Measurements from ENCODE around the gene PNMA6E.

PNMA6E gene

GRCh38 chrX:153434801-153435200, 33.7 kb upstream of the PNMA6E start:
- DNase-seq = no peak

- no peak for DNase-seq
Observed at GRCh38 chrX:153433781-153434285, 32.7 kb upstream of the PNMA6E start.

DNA sequence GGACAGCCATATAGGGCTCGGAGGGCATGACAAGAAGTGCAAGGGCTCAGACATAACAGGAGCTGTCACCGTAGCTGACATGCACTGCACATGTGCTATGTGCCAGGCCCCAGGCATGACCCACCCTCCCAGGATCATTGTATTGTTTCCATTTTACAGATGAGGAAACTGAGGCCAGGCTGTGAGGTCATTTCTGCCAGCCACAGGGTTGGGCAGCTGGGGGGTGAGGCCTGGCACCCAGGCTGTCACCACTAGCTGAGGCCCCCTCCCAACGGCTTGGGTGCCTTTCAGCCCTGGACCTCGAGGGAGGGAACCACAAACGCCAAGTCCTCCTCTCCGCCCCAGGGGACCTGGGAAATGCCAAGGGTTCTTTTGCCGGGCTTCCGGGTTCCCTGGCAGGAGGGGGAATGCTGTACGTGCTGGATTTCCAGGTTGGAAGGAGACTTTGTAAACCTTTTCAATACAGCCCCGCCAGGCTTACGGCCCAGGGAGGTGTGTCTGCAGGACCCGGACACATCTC, 32.1 kb upstream of the PNMA6E start:
- DNase-seq = no peak

- DNase-seq = no peak
Observed at GRCh38 chrX:153430796-153431195, 29.6 kb upstream of the PNMA6E start.

DNA sequence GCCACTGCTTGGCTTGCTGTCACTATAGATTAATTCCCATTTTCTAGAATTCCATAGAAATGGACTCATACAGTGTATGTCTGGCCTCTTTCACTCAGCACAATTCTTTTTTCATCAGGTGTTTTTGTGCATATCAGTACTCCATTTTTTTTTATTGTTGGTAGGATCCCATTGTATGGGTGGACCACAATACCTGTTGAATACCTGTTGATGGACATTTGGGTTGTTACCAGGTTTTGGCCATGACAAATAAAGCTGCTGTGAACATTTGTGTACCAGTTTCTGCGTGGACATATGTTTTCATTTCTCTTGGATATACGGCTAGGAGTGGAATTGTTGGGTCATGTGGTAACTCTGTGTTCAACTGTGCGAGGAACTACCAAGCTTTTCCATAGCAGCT, 25.1 kb upstream of the PNMA6E start:
- no peak for DNase-seq

DNA sequence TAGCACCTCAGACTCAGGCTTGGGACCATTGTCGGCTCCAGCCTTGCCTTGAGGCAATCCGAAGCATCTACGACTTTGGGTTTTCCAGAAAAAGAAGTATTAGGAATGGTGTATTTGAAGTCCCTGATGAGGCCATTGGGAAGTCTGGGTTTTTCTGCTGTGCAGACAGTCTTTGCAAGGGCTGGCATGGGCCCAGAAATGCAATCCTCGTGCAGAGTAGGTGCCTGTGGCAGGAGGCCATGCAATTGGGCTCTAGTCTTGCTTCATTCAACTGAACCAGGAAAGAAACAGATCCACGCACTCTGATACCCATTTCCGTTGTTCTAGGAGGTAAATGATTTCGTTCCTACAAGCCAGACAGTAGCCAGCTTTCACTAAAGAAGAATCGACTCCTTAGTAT, 22.5 kb upstream of the PNMA6E start:
- DNase-seq = no peak

DNA sequence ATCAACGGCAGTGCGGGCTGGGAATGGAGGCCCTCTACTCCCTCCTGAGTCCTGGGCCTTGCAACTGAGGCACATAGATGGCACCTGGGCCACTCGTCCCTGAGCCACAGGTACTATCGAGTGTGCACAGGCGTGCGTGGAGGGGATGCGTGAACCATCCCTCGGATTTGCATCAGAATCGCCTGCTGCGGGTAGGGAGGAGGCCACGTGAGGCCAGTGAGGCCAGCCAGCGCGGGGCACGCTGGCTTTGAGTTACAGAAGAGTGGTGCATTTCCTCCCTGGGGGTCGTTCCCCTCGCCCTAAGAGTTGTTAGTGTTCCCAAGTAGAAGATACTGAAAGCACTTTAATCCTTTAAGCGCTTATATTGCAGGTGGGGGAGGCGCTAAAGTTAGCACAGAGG, 20.7 kb upstream of the PNMA6E start:
- no peak for DNase-seq

- no peak for DNase-seq
Observed at GRCh38 chrX:153420851-153421599, 19.9 kb upstream of the PNMA6E start.

DNA sequence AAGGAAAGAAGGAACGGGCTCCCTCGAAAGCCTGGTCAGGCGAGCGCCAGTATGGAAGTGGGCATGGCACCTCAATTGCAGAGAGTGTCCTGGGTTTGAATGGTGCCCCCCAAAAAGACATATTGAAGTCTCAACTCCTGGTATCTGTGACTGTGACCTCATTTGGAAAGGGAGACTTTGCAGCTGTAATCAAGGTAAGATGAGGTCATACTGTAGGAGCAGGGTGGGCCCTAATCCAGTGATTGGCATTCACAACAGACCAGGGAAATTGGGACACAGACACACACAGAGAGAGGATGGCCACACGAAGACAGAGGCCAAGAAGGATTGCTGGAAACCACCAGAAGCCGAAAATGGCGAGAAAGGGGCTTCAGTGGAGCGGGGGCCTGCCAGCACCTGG, 16.5 kb upstream of the PNMA6E start:
- no peak for DNase-seq

DNA sequence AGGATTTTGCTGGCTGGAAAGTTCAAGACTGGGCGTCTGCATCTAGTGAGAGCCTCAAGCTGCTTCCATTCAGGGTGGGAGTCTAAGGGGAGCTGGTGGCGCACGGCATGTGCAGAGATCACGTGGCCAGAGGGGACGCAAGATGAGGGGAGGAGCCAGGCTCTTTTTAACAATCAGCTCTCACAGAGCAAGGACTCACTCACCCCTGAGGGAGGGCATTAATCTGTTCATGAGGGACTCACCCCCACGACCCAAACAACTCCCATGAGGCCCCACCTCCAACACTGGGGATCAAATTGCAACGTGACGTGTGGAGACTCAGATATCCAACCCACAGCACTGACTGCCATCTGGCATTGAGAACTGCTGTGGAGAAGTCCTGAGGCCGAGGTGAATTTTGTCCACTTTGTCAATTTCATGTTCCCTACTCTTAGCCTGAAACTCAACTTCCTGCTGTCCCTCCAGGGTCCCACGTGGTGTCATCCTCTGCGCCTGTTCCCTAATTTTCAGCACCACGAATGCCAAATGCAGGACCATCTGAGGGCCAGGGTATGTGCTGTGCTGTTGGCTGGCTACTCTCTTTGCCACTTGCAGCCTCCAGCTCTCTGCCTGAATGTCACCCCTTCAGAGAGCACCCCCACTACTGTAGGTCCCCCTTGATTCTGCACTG, 15.8 kb upstream of the PNMA6E start:
- no peak for DNase-seq

DNA sequence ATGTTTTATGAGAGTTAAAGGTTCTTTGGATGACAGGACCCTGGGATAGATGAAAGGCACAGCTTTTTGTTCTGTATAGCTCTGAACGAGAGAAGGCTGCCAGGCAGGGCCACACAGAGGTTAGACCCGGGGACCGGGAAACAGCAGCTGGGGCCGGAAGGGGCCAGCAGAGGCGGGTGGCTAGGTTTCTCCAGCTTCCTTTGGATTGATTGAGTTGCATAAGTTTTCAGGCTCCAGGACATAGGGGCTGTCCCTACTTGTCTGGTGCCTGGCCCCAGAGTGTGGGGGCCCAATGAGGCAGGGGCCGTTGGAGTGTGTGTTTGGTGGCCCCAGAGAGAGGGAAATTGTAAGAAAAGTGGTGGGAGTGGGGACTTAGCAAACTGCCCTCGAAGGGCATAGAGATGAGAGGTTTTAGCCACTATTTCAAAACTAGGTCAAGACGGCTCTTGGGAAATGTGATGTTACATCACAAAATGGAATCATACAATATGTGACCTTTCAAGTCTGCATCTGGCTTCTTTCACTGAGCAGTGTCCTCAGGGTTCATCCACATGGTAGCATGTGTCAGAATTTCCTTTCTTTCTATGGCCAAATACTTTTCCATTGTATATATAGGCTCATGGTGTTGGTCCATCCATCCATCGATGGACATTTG, 13.8 kb upstream of the PNMA6E start:
- DNase-seq = no peak

- DNase-seq = no peak
Observed at GRCh38 chrX:153413731-153414130, 12.6 kb upstream of the PNMA6E start.

- no peak for DNase-seq
Observed at GRCh38 chrX:153412746-153413720, 11.9 kb upstream of the PNMA6E start.

DNA sequence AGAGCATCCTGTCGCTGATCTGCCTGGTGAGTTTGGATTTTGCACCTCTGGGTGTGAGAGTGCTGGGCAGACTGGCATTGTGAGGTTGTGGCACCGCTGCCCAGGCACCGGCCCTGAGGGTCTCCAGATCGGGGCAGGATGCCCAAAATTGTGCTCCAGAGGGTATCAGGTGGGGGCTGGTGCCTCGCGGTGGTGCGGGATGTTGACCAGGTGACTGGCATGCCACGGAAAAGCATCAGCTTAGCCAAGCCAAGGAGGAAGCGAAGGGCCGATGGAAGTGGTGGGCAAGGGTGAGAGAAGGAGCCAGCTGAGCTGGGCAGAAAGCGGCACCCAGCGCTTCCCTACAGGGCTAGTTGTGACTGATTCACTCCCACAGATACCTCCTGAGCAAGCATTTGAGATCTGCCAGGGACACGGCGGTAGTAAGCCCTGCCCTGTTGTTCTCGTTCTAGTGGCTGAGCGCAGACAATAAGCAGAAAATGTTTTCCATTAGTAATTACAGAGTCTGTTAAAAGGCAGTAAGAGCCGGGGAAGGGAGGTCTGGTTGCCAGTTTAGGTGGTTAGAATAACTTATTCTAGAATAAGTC, 10.9 kb upstream of the PNMA6E start:
- DNase-seq = no peak

DNA sequence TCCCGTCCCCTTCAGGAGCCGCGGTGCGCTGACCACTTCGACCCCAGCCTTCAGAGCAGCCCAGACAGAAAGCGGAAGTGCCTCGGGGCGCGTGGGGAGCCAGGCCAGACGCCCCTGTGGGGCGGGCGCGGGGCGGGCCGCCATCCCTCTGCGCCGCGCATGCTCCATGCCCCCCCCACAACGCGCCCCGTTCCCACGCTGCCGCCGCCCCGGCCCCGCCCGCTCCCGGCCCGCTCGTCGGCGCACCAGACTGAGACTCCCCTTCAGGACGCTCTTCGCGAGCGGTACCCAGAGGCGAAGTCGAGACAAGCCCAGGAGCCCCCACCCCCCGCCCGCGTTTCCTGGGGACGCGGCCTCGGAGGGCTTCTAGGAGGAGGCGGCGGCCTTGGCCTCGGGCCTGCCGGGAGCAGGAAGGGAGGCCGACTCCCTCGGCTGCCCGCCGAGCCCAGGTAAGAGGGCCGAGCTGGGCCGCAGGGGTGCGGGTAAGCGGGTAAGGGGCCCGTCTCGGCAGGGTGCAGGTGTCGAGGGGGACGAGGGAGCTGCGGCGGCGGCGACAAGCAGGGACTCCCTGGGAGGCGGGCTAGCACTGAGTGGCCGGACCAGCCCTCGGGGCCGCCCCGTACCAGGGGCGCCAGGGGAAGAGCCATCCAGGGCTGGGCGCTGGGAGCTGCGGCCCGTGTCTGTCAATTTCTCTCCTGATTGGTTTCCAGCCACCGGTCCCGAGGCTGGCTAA, 10.3 kb upstream of the PNMA6E start, which contains the start of gene ZFP92:
Gene ZFP92 (plus strand): TSS at position 218 of the 733 bp plus-strand sequence. CDS start 6,851 bp downstream, outside the sequence.
- DNase-seq = peak; percentile 39

- no peak for DNase-seq
Observed at GRCh38 chrX:153410888-153411254, 9.7 kb upstream of the PNMA6E start.

- DNase-seq = no peak
Observed at GRCh38 chrX:153410373-153410772, 9.2 kb upstream of the PNMA6E start.

- DNase-seq = no peak
Observed at GRCh38 chrX:153409414-153410101, 8.4 kb upstream of the PNMA6E start.

DNA sequence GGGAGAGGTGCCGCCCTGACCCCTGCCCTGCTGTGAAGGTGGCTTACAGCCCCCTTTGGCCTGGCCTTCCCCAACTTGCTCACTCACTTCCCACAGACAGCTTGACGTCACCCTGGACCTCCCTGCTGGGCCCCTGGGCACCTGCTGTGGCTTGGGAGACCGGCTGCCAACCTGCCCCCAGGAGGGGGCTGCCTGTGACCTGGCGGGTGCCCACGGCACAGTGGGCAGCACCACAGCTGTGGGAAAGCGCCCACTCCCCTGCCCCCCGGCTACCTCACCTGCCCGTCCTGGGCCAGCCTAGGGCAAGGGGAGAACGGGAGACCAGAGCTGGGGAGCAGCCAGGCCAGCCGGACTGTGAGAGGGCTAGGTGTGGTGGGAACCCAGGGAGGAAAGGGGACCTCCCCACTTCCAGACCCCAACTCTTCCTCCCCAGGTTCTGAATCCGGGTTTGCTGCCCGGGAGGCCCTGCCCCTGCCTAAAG, 7.8 kb upstream of the PNMA6E start:
- DNase-seq = no peak

DNA sequence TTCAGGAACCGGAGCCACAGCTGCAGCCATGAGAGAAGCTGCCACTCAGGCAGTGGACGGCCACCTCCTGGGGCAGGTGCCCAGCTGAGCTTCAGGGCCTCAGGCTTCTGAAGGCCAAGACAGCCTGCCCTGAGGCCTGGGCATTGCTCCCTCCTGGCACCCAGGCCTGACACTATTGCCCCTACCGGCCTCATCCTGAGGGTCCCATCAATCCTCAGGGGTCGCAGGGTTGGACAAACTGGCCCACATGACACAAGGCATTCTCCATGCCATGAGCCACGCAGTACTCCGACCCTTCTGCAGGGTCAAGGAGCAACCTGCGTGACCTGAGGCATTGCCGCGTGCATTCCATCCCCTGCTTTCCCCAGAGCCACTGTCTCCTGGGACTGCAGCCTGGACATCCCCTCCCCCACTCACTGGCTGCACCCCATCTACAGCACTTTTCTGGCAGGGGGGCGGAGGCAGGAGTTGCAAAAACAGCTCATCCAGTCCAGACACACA, 7.1 kb upstream of the PNMA6E start:
- no peak for DNase-seq
